ENCODE data around the gene PCDH20. TPM values are rescaled to one million over a fixed set of nuclear protein-coding genes. Genes with fewer than 3 reads are reported as not detected.
A peak's percentile ranks its signal among the peaks of the same experiment; 100 is the strongest.

The PCDH20 gene
- polyA plus RNA-seq, 1 donor from 2014 or later, result 8.0 TPM

GRCh38 chr13:61414686-61415057 lies 977 bp downstream of the PCDH20 start:
- peak overlapping the region; percentile 38 for H3K4me2 ChIP-seq (ENCODE audit: low read length)
- TF ChIP-seq RAD21 (conservative IDR thresholded peaks at IDR 0.05) (peak; percentile 21), EZH2 (IDR thresholded peaks at IDR 0.05; ENCODE audit: borderline replicate concordance, insufficient read depth, low read length, poor library complexity, severe bottlenecking) (no peak), MXI1 (conservative IDR thresholded peaks at IDR 0.05; ENCODE audit: poor library complexity, severe bottlenecking) (no peak), CTCF (IDR thresholded peaks at IDR 0.05; ENCODE audit: poor library complexity, severe bottlenecking) (no peak)
- peak overlapping the region; percentile 22 for H2AFZ ChIP-seq (ENCODE audit: low read depth, low read length)
- no peaks in the 10 kb centered on the region for H3K9me3 ChIP-seq (ENCODE audit: low read length)
- no peaks in the 10 kb centered on the region for H3K9me2 ChIP-seq (ENCODE audit: insufficient read depth, low read length)
- peak overlapping the region; percentile 70 for H3K4me3 ChIP-seq (ENCODE audit: low read length)
- H3K27ac ChIP-seq (ENCODE audit: low read length), result peak overlapping the region; percentile 12
- H4K20me1 ChIP-seq (ENCODE audit: insufficient read depth), result no peaks in the 10 kb centered on the region
- peak overlapping the region; percentile 58 for H3K9ac ChIP-seq (ENCODE audit: low read length)
- H3F3A ChIP-seq (ENCODE audit: insufficient read depth, low read length, poor library complexity, severe bottlenecking), result no peaks in the 10 kb centered on the region
- H3K79me2 ChIP-seq (replicated peaks; ENCODE audit: insufficient read depth, low read length), result no peaks in the 10 kb centered on the region
- H3K36me3 ChIP-seq (ENCODE audit: insufficient read depth, low read length), result no peaks in the 10 kb centered on the region
- peaks cover 53% of the 10 kb centered on the region for H3K27me3 ChIP-seq (ENCODE audit: insufficient read depth, low read depth, low read length)

GRCh38 chr13:61413572-61414535 lies 1.8 kb downstream of the PCDH20 start:
- Histone ChIP-seq H3K4me3 (ENCODE audit: low read length) (peak overlapping the region; percentile 70), H3K27ac (ENCODE audit: low read length) (peak overlapping the region; percentile 12), H3K27me3 (ENCODE audit: insufficient read depth, low read depth, low read length) (peaks cover 53% of the 10 kb centered on the region), H4K20me1 (ENCODE audit: insufficient read depth) (no peaks in the 10 kb centered on the region), H3K9me3 (ENCODE audit: low read length) (no peaks in the 10 kb centered on the region), H3K36me3 (ENCODE audit: insufficient read depth, low read length) (no peaks in the 10 kb centered on the region), H2AFZ (ENCODE audit: low read depth, low read length) (peak overlapping the region; percentile 22), H3K79me2 (replicated peaks; ENCODE audit: insufficient read depth, low read length) (no peaks in the 10 kb centered on the region), H3K9me2 (ENCODE audit: insufficient read depth, low read length) (no peaks in the 10 kb centered on the region), H3F3A (ENCODE audit: insufficient read depth, low read length, poor library complexity, severe bottlenecking) (no peaks in the 10 kb centered on the region), H3K4me2 (ENCODE audit: low read length) (peak overlapping the region; percentile 38), H3K9ac (ENCODE audit: low read length) (peak overlapping the region; percentile 58)
- TF ChIP-seq EP300 (conservative IDR thresholded peaks at IDR 0.05; ENCODE audit: poor library complexity, severe bottlenecking) (no peak), POLR2AphosphoS5 (IDR thresholded peaks at IDR 0.05) (no peak), EZH2 (IDR thresholded peaks at IDR 0.05; ENCODE audit: borderline replicate concordance, insufficient read depth, low read length, poor library complexity, severe bottlenecking) (no peak), MXI1 (conservative IDR thresholded peaks at IDR 0.05; ENCODE audit: poor library complexity, severe bottlenecking) (no peak), TAF1 (IDR thresholded peaks at IDR 0.05; ENCODE audit: low read depth) (no peak), RAD21 (conservative IDR thresholded peaks at IDR 0.05) (no peak), CTCF (IDR thresholded peaks at IDR 0.05; ENCODE audit: poor library complexity, severe bottlenecking) (no peak), SMC3 (conservative IDR thresholded peaks at IDR 0.05; ENCODE audit: poor library complexity) (no peak), REST (IDR thresholded peaks at IDR 0.05; ENCODE audit: borderline replicate concordance) (no peak)
